ENCODE results near the gene PLXNB1. TPM values are rescaled to one million over a fixed set of nuclear protein-coding genes. Genes with fewer than 3 reads are reported as not detected.

The PLXNB1 gene
- total and polyA plus RNA-seq, 2 of the 13 experiments (the other 11 are each of a cell fraction or from before 2014, with no cell fraction given): 86.0 to 143 TPM

- TF ChIP-seq UBTF (CRISPR knock-in tag; IDR thresholded peaks at IDR 0.05): no peak
- no peak for TF ChIP-seq HINFP (CRISPR knock-in tag; IDR thresholded peaks at IDR 0.05; ENCODE audit: low read depth)
- no peak for TF ChIP-seq SP1 (IDR thresholded peaks at IDR 0.05)
- no peak for TF ChIP-seq SP1 (CRISPR knock-in tag; IDR thresholded peaks at IDR 0.05)
- TF ChIP-seq ZNF337 (CRISPR knock-in tag; IDR thresholded peaks at IDR 0.05; ENCODE audit: borderline replicate concordance, low read depth): 0 out of 2 replicates have a peak, but pooled peaks have one; percentile 34
- no peak for TF ChIP-seq SRSF1 (optimal IDR thresholded peaks at IDR 0.05; ENCODE audit: low read depth, low read length)
- TF ChIP-seq SSRP1 (CRISPR knock-in tag; IDR thresholded peaks at IDR 0.05): 0 out of 2 replicates have a peak, but pooled peaks have one; percentile 47
- 0 out of 2 replicates have a peak, but pooled peaks have one; percentile 10 for TF ChIP-seq ZBTB38 (CRISPR knock-in tag; IDR thresholded peaks at IDR 0.05)
- TF ChIP-seq NFKBIZ (CRISPR knock-in tag; IDR thresholded peaks at IDR 0.05): no peak
- TF ChIP-seq ZFY (CRISPR knock-in tag; IDR thresholded peaks at IDR 0.05): peak; percentile 14; the same call in 1 of the 2 replicates
- 0 out of 2 replicates have a peak, but pooled peaks have one; percentile 28 for TF ChIP-seq IKZF5 (CRISPR knock-in tag; IDR thresholded peaks at IDR 0.05)
- no peak for TF ChIP-seq MIXL1 (CRISPR knock-in tag; IDR thresholded peaks at IDR 0.05)
- peak; percentile 8; the same call in 1 of the 2 replicates for TF ChIP-seq POLR2G (IDR thresholded peaks at IDR 0.05; ENCODE audit: low read depth, low read length)
- 0 out of 2 replicates have a peak, but pooled peaks have one; percentile 48 for TF ChIP-seq ZSCAN21 (CRISPR knock-in tag; IDR thresholded peaks at IDR 0.05; ENCODE audit: borderline replicate concordance)
- TF ChIP-seq ZNF407 (CRISPR knock-in tag; IDR thresholded peaks at IDR 0.05; ENCODE audit: not compliant biosample characterization): peak; percentile 1
Measured at GRCh38 chr3:48428088-48428571, 1.8 kb downstream of the PLXNB1 start (continued).

Measured in HepG2 (cell line).